Panc1 (cell line): ENCODE data around the gene PLN. TPM values are rescaled to one million over a fixed set of nuclear protein-coding genes. Genes with fewer than 3 reads are reported as not detected.

Experiments
- ATAC-seq: fragments of 200-7000 bp; cut with Tn5 transposase; 2 replicates; pipeline ENCODE4 v1.9.1; 2020; ENCODE audit warnings: mild to moderate bottlenecking, moderate library complexity
- BruUV-seq: library from RNA; stranded (reverse); fragments of 400-500 nt; replicated peaks from 2 replicates; lab custom pipeline; 2021; lab: Mats Ljungman, UMichigan
- CTCF ChIA-PET: fragments of 300-600 bp; sonication (Branson Sonifier 250); formaldehyde crosslinking; loops from one replicate; lab custom pipeline; 2022; ENCODE audit warnings: antibody characterized with exemption; lab: Charles Lee
- POLR2A ChIA-PET: fragments of 300-600 bp; sonication (Branson Sonifier 250); formaldehyde crosslinking; loops from one replicate; lab custom pipeline; 2022; ENCODE audit warnings: antibody characterized with exemption; lab: Charles Lee
- DNase-seq: peaks from one replicate; pipeline ENCODE4 v3.0.0-alpha.2; 2010; ENCODE audit warnings: low read depth, low spot score
- H3K27ac ChIP-seq: 2 replicates; pipeline ENCODE4 v1.5.1; 2011; ENCODE audit warnings: mild to moderate bottlenecking, low read length, inconsistent platforms
- H3K27me3 ChIP-seq: fragments of 200-500 bp; sonication (Bioruptor generic); 2 replicates; pipeline ENCODE4 v1.6.0; 2014; ENCODE audit warnings: low read length, inconsistent platforms; ENCODE audit not compliant: control insufficient read depth, insufficient read depth
- H3K36me3 ChIP-seq: fragments of 200-500 bp; sonication (Bioruptor generic); 2 replicates; pipeline ENCODE4 v1.5.1; 2014; ENCODE audit warnings: inconsistent platforms, mild to moderate bottlenecking, low read length, moderate library complexity; ENCODE audit not compliant: control insufficient read depth, insufficient read depth
- H3K4me1 ChIP-seq: 2 replicates; pipeline ENCODE4 v1.5.1; 2011; ENCODE audit warnings: inconsistent platforms, mild to moderate bottlenecking, low read length, moderate library complexity; ENCODE audit not compliant: control insufficient read depth, insufficient read depth
- H3K4me3 ChIP-seq, 2 experiments: 2 replicates each; pipeline ENCODE4 v1.5.1; 2011 to 2012; ENCODE audit warnings: low read depth in 2 of 2, low read length in 2 of 2, mild to moderate bottlenecking in 2 of 2, inconsistent platforms in 1 of 2, moderate library complexity in 1 of 2
- H3K9me3 ChIP-seq: fragments of 200-500 bp; sonication (Bioruptor generic); 2 replicates; pipeline ENCODE4 v1.5.1; 2014; ENCODE audit warnings: low read depth, mild to moderate bottlenecking, inconsistent platforms, low read length, moderate library complexity; ENCODE audit not compliant: control insufficient read depth, insufficient read depth
- POLR2AphosphoS5 ChIP-seq: IDR thresholded peaks from 2 replicates; pipeline ENCODE4 v1.6.1; 2012; ENCODE audit warnings: mild to moderate bottlenecking, low read depth, low read length, moderate library complexity
- SIN3A ChIP-seq: IDR thresholded peaks from 2 replicates; pipeline ENCODE4 v1.6.1; 2012; ENCODE audit warnings: low read depth, mild to moderate bottlenecking, low read length, moderate library complexity, borderline replicate concordance; ENCODE audit not compliant: insufficient read depth
- TCF7L2 ChIP-seq: IDR thresholded peaks from 2 replicates; pipeline ENCODE4 v1.6.1; 2011; ENCODE audit warnings: mild to moderate bottlenecking, low read depth, low read length, inconsistent platforms
- in situ Hi-C: cut with HindIII; loops from 2 replicates; pipeline ENCODE4 v1.10.0; 2016; ENCODE audit warnings: low sequenced_read_pairs, low pct_unique_long_range_greater_than_20kb
- intact Hi-C: fragments of 100-400 bp; cut with micrococcal nuclease; formaldehyde crosslinking; loops from one replicate; pipeline ENCODE4 v1.10.0; 2022; ENCODE audit not compliant: unreplicated experiment
- total RNA-seq: library from RNA; stranded (reverse); gene quantifications from one replicate; pipeline ENCODE4 v1.2.1, GENCODE V29; 2021; ENCODE audit not compliant: unreplicated experiment
- TF ChIP-seq, protein P1 (sequence below), 2 experiments: IDR thresholded peaks; 2 replicates each; pipeline ENCODE4 v1.6.1; 2011 to 2012; ENCODE audit warnings: low read depth in 2 of 2, control low read depth in 1 of 2, low read length in 1 of 2, mild to moderate bottlenecking in 1 of 2, moderate library complexity in 1 of 2; ENCODE audit not compliant: insufficient read depth in 1 of 2
- TF ChIP-seq, protein P2 (sequence below): fragments of 450-650 bp; IDR thresholded peaks from 2 replicates; pipeline ENCODE4 v1.5.1; 2017; ENCODE audit warnings: mild to moderate bottlenecking

The PLN gene
- total RNA-seq, 1 experiment from 2014 or later = not detected

DNA sequence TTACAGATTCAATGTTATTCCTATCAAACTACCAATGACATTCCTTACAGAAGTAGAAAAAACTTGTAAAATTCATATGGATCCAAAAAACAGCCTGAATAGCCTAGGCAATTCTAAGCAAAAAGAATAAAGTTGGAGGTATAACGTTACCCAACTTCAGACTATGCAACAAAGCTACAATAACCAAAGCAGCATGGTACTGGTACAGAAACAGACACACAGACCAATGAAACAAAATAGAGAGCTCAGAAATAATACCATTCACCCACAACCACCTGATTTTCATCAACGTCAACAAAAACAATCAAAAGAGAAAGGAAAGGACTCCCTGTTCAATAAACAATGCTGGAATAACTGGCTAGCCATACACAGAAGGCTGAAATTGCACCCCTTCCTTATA is 17.2 kb upstream of the PLN start:
- ChIA-PET POLR2A (no interaction called here), CTCF (no interaction called here)
- in situ Hi-C loops (no loop called here), intact Hi-C loops (no loop called here)
- Histone ChIP-seq H3K4me3 (no peak overlapping the region), H3K27ac (no peak overlapping the region), H3K36me3 (no peaks in the 10 kb centered on the region), H3K9me3 (no peaks in the 10 kb centered on the region), H3K27me3 (no peaks in the 10 kb centered on the region), H3K4me1 (no peaks in the 10 kb centered on the region)
- no TSS peak for BruUV-seq
- ATAC-seq (no peak), DNase-seq (no peak)
- TF ChIP-seq, protein P1, sequence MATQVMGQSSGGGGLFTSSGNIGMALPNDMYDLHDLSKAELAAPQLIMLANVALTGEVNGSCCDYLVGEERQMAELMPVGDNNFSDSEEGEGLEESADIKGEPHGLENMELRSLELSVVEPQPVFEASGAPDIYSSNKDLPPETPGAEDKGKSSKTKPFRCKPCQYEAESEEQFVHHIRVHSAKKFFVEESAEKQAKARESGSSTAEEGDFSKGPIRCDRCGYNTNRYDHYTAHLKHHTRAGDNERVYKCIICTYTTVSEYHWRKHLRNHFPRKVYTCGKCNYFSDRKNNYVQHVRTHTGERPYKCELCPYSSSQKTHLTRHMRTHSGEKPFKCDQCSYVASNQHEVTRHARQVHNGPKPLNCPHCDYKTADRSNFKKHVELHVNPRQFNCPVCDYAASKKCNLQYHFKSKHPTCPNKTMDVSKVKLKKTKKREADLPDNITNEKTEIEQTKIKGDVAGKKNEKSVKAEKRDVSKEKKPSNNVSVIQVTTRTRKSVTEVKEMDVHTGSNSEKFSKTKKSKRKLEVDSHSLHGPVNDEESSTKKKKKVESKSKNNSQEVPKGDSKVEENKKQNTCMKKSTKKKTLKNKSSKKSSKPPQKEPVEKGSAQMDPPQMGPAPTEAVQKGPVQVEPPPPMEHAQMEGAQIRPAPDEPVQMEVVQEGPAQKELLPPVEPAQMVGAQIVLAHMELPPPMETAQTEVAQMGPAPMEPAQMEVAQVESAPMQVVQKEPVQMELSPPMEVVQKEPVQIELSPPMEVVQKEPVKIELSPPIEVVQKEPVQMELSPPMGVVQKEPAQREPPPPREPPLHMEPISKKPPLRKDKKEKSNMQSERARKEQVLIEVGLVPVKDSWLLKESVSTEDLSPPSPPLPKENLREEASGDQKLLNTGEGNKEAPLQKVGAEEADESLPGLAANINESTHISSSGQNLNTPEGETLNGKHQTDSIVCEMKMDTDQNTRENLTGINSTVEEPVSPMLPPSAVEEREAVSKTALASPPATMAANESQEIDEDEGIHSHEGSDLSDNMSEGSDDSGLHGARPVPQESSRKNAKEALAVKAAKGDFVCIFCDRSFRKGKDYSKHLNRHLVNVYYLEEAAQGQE (IDR thresholded peaks at IDR 0.05; ENCODE audit: insufficient read depth in 1 of 2, low read depth in 2 of 2, low read length in 1 of 2) = no peak
- TF ChIP-seq, protein P2, sequence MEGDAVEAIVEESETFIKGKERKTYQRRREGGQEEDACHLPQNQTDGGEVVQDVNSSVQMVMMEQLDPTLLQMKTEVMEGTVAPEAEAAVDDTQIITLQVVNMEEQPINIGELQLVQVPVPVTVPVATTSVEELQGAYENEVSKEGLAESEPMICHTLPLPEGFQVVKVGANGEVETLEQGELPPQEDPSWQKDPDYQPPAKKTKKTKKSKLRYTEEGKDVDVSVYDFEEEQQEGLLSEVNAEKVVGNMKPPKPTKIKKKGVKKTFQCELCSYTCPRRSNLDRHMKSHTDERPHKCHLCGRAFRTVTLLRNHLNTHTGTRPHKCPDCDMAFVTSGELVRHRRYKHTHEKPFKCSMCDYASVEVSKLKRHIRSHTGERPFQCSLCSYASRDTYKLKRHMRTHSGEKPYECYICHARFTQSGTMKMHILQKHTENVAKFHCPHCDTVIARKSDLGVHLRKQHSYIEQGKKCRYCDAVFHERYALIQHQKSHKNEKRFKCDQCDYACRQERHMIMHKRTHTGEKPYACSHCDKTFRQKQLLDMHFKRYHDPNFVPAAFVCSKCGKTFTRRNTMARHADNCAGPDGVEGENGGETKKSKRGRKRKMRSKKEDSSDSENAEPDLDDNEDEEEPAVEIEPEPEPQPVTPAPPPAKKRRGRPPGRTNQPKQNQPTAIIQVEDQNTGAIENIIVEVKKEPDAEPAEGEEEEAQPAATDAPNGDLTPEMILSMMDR = no peak
- TF ChIP-seq POLR2AphosphoS5 (no peak), TCF7L2 (no peak), SIN3A (no peak)

DNA sequence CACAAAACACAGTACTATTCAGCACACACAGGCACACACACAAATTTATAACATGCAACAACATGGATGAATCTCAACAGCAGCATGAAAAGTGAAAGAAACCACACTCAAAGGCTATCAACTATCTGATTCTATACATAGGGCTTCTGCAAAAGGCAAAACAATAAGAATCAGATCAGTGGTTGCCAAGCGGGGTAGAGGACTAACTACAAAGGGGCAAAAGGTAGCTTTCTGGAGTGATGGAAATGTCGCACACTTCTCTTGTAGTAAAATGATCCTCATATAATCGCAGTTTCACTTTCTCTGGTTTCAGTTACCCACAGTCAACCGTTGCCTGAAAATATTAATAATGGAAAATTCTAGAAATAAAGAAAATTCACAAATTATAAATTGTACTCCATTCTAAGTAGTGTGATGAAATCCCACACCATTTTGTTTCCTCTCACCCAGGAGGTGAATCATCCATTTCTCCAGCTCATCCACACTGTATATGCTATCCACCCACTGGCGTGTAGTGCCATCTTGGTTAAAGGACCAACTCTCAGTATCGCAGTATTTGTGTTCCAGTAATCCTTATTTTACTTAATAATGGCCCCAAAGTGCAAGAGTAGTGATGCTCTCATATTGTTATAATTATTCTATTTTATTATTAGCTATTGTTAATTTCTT is 12.8 kb upstream of the PLN start:
- CTCF ChIA-PET = no interaction called here
- ATAC-seq (no peak), DNase-seq (no peak)
- Histone ChIP-seq H3K27me3 (no peaks in the 10 kb centered on the region), H3K4me3 (no peak overlapping the region), H3K36me3 (no peaks in the 10 kb centered on the region), H3K4me1 (no peaks in the 10 kb centered on the region), H3K27ac (no peak overlapping the region), H3K9me3 (no peaks in the 10 kb centered on the region)
- no TSS peak for BruUV-seq
- TF ChIP-seq SIN3A (no peak), TCF7L2 (no peak), POLR2AphosphoS5 (no peak)
- TF ChIP-seq, protein P2 = no peak
- TF ChIP-seq, protein P1 (IDR thresholded peaks at IDR 0.05; ENCODE audit: insufficient read depth in 1 of 2, low read depth in 2 of 2, low read length in 1 of 2) = no peak
- intact Hi-C loops (no loop called here), in situ Hi-C loops (no loop called here)
- POLR2A ChIA-PET = no interaction called here
